Hematopoietic multipotent progenitor cell (in vitro differentiated cells): Measurements from ENCODE around the gene OR6F1. TPM values are rescaled to one million over a fixed set of nuclear protein-coding genes. Genes with fewer than 3 reads are reported as not detected.
"Not testable (repeated sequence)": the region's sequence is repeated elsewhere in the genome, so short reads cannot be mapped to it uniquely, and the experiment has no call there.

Source experiments
- DNase-seq, 3 donors: peaks; one replicate each; pipeline ENCODE4 v3.0.0-alpha.2; 2011 to 2015; ENCODE audit warnings: low read depth in 2 of 3, low spot score in 2 of 3
- total RNA-seq: library from RNA; depleted of rRNA; stranded (reverse); fragments of >200 nt; gene quantifications from one replicate; pipeline ENCODE4 v1.2.3, GENCODE V29; 2012

OR6F1 gene
- under 0.01 TPM for total RNA-seq

DNA sequence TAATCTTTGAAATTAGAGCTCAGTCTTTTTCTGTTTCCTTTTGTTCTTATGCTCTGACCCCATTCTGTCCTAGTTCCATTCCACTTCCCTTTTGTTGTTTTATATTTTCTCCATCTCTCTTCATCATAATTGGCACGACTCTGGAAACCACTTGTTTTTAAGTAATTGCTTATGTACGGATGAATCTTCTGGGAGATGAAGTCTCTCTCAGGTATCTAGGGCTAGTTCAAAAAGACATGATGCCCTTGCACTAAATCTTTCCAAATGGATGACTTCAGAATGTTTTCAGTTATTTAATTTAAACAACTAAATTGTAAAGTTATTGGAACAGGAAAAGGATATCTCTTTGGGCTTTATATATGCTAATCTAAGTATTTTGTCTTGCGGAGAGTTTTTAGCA lies at the start of gene OR6F1:
TSS of gene OR6F1 (minus strand) at position 101 of the 400 bp plus-strand sequence. CDS start 3,891 bp downstream, outside the sequence.
- no peak for DNase-seq

DNA sequence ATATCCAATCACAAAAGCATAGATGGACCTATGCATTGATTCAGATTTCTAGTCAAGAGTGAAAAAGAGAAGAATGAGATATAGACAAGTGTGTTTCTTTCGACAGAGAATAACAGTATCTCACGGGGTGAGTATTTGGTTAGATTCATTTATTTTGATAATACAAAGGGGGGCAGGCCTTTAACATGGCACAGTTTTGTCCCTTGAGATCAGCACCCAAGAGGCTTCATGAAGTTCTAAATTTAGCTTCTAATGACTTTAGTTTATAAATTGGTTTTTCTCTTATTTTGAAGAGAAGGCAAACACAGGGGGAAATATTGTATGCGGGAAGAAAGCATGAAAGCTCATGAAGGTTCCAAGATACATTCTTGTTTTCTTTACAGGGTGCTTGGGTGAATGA lies 44.0 kb upstream of the OR6F1 start, which contains the start of gene OR1C1:
TSS of gene OR1C1 (minus strand) at position 101 of the 400 bp plus-strand sequence. CDS start 2,150 bp downstream, outside the sequence.
- DNase-seq: no peak

DNA sequence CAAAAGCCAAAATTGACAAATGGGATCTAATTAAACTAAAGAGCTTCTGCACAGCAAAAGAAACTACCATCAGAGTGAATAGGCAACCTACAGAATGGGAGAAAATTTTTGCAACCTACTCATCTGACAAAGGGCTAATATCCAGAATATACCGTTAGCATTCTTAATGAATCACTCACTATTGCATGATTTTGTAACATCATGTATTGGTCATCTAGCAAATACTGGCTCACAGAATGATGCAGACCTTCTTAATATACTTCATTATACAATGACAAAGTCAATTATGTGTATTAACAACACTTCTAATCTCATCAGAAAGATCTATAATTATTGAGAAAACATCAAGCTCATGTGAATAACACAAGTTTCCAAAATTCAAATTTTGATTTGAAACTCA lies 37.9 kb upstream of the OR6F1 start:
- not testable (repeated sequence) for DNase-seq

- DNase-seq: no peak
Measured at GRCh38 chr1:247749870-247750269, 33.4 kb upstream of the OR6F1 start.

DNA sequence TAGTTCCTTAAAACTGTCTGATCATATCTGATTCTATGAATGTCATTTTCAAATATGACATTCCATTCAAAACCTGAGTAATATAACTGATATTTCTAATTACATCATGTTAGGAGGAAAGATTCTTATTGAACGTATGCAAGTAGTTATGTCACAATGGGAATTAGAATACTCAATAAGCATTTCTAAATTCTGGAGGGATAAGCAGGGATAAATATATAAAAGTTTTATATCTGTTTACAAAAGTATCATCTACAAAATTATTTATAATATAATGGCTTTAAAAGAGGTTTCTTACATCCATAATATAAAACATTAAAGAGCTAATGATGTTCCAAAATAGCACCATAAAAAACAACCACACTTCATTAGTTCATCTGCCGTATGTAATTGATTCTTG lies 31.6 kb upstream of the OR6F1 start, which contains the start of gene OR14A2:
TSS of gene OR14A2 (minus strand) at position 101 of the 400 bp plus-strand sequence.
- no peak for DNase-seq

DNA sequence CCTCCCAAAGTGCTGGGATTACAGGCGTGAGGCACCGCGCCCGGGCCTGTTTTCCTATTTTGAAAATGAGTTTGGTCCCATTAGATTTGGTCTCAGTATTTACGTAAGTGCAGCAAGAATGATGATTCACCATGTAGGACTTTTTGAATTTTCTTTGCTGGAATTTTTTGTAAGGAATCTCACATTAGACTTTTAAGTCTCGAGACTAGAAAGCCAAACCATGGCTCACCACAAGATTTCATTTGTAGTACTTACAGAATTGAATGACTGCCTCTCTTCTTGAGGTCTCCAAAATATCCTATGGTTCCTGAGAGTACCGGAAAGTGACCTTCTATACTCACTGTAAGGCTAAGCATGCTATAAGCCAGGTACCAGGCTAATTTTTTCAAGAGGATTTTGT lies 31.2 kb upstream of the OR6F1 start:
- no peak for DNase-seq

DNA sequence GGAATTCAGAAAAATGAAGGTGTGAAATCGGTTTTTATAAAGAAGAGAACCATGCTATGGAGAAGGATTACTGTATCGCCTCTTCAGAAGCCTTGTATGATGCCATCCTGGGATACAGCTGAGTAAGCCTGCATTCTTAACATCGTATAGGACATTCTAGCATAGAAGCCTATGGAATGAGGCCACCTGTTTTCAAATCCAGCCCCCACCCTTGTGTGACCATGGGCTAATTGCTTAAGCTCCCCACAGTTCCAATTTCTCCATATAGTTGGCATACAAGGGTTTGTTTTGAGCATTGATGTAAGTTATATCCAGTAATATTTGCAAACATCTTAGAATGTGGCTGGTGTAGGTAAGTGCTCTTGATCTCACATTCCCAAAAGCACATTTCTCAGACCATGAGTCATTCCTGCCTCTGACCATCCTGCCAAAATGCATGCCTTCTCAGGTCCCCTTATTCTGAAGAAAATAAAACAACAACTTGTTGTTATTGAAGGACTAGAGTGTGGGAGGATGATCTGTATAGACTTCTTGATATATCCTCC lies 30.0 kb upstream of the OR6F1 start:
- no peak for DNase-seq

GRCh38 chr1:247742215-247742760 lies 25.8 kb upstream of the OR6F1 start:
- not testable (repeated sequence) for DNase-seq

DNA sequence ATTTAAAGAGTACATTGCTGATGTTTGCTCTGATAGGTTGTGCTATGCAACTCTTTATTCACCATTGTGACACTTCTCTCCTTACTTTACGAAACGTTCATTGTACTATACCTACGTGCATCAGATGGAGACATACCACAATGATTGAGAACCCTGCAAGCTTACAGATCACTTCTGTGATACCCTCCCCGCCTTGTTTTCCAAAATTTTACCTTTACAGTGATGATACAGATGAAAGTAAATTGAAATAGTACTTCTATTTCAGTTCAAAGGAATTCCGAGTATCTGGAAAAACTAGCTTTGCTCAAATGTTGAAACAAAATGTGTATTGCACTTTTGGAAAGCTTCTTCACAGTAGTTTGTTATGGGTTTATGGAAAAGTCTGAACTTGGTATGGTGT lies 25.3 kb upstream of the OR6F1 start:
- DNase-seq: no peak

GRCh38 chr1:247740721-247741120 lies 24.3 kb upstream of the OR6F1 start:
- no peak for DNase-seq

DNA sequence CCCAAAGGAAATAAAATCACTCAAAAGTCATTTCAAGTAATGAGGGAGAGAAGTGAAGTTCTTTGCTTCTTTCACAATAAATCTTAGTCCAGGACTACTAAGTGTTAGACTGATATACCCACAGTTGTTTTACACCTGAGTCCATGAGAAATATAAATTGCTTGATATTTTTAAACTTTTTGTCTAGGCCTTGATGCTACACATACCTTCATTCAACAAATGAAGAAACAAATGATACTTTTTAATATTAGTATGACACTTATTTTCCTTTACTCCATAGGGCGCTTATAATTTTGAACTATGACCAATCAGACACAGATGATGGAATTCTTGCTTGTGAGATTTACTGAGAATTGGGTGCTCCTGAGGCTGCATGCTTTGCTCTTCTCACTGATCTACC lies 21.9 kb upstream of the OR6F1 start, which contains the start of gene OR14K1:
TSS of gene OR14K1 (plus strand) at position 301 of the 400 bp plus-strand sequence. CDS start at position 301, 0 bp downstream.
- DNase-seq: no peak

DNA sequence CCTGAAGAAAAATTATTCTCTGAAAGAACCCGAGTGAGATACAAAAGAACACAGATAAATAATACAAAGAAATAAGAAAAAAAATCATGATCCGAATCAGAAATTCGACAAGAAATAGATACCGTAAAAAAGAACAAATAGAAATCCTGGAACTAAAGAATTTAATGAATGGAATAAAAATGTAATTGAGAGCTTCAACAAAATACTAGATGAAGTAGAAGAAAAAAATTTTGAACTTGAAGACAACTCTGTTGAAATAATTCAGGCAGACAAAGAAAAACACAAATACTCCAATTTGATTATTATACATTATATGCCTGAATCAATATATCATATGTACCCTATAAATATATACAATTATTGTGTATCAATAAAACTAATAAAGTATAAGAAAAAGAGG lies 4.8 kb upstream of the OR6F1 start:
- DNase-seq: no peak

DNA sequence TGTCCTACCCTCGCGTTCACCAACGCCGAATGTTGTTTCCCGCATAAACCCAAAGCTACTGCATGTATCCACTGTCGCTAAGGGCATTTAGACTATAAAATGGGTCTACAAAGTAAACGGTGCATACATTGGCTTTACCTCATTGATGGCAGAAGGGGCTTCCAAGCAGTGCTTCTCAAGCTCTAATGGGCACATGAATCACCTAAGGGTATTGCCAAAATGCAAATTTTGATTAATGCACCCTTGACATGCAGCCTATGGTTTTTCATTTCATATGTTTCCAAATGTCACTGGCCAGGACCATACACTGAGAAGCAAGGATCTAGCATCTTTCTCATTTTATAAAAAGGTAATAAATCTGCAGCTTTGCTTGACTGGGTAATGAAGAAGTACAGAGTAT lies 2.7 kb downstream of the OR6F1 start:
- no peak for DNase-seq

DNA sequence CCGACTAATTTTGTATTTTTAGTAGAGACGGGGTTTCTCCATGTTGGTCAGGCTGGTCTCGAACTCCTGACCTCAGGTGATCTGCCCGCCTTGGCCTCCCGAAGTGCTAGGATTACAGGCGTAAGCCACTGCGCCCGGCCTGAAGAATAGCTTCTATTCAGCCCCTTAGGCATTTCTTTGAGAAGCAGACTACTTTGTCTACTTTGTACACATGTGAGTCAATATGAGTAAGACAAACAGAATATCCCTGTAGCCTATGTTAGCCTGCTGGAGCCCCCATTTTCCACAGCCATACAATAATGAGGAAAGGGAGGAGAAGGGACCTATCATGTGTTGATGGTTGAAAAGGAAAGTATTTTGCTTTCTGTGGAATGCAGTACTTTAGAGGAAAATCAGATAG lies 5.8 kb downstream of the OR6F1 start:
- not testable (repeated sequence) for DNase-seq

DNA sequence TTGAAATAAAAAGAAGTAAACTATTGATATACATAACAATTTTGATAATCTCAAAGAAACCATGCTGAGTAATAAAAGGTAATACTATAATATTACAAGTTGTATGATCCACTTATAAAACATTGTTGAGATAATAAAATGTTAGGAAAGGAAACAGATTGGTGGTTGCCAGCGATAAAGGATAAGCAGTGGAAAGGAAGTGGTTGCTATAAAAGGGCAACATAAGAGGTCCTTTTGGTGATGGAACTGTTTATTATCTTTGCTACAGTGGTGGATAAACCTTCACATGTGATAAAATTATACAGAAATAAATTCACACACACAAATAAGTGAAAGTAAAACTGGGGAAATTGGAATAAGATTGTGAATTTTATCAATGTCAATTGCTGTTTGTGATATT lies 15.1 kb downstream of the OR6F1 start:
- DNase-seq: peak in 1 of 3 donors; percentile 41

DNA sequence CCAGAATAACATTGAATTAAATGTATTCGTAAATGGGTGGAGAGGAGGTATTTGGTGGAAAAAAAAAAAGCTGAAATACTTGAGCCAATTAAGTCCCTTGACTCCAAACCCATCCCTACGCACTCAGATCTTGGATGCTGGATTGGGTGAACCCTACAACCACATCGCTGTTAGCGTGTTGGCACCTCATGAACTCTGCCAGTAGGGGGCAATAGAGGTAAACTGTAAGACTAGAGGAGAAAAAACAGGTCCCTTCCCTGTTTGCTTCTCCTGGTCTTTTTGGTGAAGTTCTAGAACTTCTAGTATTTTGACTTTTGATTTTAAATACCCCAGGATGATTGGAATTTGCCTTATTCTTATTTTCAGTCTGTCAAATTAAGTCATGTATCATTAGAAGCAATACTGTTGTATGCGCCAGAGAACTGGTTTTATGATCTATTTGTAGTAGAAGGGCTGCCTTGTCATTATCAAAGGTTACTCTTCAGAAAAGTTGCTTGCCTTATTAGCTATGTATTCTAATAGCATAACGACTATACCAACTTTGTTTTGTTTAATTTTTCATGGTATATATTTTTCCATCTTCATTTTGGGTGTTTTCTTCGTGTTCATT lies 35.1 kb downstream of the OR6F1 start:
- DNase-seq: peak in 2 of 3 donors; percentile 78 to 92

DNA sequence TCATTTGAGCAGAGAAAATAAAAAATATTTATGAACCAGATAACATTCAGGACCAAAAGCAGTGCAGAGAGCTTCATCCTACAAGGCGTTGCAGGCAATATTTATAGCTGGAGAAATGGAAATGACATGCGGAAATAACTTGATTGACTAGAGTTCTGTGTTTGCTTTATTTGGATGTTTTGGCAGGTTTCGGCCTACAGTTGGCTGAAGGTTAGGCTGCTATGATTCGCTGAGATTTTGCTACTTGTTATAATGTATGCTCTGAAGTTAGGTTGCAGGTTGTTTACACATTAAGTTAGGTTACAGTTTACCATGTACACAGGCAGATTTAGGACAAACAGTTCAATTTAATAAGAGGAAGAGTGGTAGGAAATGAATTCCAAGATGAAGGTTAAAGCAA lies 36.3 kb downstream of the OR6F1 start:
- no peak for DNase-seq

DNA sequence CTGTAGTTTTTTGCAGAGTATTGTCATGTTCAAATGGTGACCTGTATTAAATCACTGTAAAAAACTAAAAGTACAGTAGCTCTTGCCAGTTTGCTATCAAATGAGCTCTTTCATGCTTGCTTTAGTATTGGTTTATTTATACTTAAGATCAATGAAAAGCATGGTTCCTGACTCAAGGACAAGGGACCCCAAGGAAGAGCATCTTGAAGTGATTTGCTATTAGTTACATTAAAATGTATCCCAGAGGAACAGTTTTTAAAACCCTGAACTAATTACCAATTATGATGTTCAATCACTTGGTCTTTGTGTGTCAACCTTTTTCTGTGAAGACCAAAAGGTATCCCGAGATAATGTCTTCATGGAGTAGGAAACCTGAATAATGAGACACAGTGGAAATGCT lies 36.8 kb downstream of the OR6F1 start, which contains the start of gene OR13G1:
TSS of gene OR13G1 (minus strand) at position 101 of the 400 bp plus-strand sequence. CDS start 6,698 bp downstream, outside the sequence.
- DNase-seq: no peak

DNA sequence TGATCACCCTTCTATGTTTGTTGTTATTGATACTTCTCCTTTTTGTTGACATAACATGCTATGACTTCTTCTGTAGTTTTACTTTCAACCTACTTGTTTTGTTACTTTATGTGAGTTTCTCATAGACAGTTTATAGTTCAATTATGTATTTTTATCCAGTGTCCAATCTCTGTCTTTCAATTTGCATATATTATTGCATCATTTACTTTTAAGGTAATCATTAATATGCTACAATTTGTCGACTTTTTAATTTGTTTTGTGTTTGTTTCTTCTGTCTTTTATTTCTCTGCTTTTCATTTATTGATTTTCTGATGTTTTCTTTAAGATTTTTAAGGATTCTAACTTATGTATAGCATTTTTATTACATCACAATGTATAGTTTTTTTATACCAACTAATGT lies 47.2 kb downstream of the OR6F1 start:
- DNase-seq: no peak
